Measurements from ENCODE around the gene KDM4C.
A peak's percentile ranks its signal among the peaks of the same experiment; 100 is the strongest.
"Not testable (repeated sequence)": the region's sequence is repeated elsewhere in the genome, so short reads cannot be mapped to it uniquely, and the experiment has no call there.

Gene KDM4C

DNA sequence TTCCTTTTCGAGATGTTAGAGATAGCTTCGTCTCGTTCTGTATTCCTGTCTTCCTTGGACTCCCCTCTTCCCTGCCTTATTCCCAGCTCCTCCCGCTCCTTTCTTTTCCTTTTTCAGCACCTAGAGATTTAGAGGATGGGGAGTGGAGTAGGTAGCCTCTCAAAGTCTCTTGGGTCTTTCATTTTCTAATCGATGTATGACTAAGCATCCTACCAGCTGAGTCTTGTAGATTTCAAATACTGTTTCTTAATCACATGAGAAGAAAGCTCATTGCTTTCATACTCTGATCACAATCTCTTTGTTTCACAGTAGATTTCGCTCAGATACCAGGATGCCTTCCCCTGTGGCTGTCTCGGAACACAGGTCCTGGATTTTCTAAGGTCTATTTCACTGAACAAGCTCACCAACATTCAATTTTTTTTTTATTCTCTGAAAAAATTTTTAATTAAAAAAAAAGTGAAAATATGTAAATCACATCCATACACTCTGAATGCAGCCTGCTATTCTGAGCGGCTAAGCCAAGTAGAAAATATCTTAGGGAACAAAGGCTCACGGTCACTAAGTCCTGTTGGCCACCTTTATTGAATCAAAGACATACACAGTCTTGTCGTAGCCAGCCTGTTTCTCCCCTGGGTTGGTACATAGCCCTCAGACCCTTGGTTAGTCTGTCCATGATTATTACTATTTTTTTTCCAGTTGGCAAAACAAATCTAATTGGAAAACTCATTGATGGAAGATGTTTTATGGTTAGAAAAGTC is 413.8 kb downstream of the KDM4C start:
- DNase-seq (ENCODE audit: low read depth) = no peak

DNA sequence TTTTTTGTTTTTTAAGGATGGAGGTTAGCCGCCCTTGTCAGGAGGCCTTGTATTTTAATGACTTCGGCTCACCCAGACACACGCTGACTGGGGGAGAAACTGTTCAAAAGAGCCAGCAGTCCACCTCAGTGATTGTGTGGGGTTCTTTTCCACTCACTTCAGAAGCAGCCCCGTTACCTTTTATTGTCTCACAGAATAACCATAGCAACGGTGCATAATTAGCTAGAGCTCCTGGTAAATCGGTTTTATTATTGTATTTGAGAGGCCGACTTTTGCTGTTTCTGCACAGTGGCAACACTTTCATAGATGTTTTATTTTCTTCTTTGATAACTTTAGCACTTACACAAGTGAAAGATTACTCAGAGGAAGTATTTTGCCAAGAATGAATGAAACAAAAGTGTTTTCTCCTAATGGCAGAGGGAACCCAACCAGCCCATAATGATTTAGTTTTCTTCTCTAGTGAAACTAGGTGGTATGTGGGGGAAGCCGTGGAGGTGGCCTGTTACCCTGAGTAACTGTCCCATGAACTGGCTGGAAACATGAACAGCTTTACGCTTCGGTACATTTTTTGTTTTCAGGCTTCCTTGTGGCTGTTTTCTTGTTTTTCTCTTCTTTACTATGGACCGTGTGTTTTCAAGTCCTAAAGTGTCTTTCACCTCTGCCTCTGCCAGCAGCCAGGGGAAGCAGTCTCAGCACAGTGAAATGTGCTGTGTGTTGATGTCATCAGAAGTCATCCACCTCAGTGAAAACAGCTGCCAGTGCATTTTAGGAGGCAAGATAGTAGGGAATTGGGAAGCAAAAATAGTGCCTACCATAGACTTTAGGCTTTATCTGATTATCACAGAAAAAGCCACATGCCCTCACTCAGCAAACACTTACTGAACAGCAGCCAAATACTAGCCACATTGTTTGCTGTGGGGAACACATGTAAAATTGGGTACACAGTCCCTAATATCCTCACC is 414.7 kb downstream of the KDM4C start:
- no peak for DNase-seq (ENCODE audit: low read depth)

DNA sequence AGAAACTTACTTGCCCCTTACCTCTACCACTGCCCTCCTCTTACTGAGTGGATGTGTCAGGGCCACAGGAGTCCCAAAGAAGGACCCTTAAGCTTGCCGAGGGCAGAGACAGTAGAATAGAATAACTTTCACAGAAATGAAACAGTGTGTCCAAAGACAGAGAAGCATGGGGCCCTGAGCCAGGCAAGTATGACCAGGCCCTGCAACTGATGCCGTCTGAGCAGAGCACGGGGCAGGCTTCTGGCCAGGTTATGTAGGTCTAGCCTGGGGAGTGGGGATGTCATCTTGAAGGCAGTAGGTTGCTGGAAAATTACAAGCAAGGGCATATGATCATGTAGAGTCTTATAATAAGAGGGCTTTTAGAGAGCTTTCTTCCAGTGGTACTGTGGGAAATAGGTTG is 415.4 kb downstream of the KDM4C start:
- DNase-seq (ENCODE audit: low read depth) = no peak

DNA sequence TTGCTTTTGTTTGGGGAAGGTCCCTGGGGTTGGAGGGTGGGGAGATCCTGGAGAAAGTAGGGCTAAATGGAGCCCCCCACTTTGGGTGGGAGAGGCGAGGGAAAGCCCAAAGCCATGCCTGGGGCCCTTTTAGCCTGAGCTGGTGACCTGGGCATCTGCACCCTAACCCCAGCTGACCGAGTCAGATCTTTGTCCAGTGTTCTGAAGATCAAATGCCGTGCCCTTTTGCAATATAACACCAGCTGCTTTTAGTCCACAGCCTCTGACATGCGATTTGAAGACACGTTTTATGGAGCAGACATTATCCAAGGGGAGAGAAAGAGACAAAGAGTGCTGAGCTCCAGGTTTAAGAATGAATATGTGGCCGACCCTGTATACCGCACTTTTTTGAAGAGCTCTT is 416.5 kb downstream of the KDM4C start:
- no peak for DNase-seq (ENCODE audit: low read depth)

DNA sequence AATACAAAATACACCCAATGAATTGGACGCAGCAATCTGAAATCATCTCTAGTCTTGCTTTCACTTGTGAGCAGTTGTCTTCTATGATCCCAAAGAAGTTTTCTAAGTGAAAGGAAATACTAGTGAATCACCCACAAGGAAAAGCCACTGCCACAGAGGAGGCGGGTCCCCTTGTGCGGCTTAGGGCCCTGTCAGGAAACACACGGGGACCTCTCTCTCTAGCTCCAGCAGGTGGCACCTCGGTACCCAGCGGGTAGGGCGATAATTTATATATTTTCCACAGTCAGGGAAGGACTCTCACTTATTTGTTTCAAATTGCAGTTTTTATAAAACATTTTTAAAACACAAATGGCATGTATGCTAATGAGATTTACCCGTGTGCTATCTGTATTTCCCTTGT is 417.1 kb downstream of the KDM4C start:
- DNase-seq (ENCODE audit: low read depth) = no peak

DNA sequence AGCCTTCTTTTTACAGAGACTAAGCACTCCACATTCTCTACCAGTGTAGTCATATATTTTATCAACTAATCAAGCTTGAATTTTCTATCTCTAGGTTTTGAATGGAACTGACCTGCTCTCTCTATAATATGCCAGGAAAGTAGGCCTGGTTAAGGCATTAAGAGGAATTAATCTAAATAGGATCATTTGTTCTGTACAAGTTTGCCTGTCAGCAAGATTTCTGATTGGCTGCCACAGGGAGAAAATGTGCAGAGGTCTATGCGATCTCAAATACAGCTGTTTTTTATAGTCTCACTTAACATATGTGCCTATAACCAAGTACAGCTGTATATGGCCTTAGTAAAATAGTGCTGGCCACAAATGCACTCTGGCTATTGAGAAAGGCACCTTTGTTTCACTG is 418.8 kb downstream of the KDM4C start:
- peak; percentile 10 for DNase-seq (ENCODE audit: low read depth)

DNA sequence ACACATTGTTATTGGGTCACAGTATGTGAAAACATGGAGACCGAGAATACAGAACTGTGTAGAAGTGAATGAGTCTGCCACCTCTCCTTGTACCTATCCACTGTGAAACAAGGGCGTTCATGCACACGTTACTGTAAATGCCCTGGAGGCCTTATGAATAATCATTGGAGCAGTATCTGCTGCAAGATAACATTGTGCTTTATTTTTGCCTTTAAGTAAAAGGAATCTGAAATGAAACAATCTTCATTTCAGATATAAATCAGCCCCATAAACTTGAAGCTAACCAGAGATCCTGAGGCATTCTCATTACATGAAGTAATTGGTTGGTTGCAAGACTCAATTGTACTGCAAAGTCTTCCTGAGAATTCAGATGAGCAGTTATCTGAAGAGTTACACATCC is 419.6 kb downstream of the KDM4C start:
- DNase-seq (ENCODE audit: low read depth) = no peak

DNA sequence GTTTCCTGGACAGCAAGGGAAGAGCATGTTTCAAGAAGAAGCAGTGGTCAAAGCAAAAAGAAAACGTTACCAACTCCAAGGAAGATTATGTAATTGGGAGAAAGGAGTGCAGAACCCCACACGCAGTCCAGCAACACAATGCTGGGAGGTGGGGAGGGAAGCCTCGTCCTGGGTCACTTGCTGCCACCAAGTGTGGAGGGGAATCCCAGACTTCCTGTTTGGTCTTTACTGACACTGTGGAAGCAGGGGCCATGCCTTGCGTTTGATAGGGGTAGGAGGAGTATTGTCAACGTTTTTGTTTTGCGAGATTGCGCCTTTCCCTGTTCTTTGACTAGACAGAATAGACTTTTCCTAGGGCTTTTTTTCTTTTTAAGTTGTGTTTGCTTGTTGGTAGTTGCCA is 421.0 kb downstream of the KDM4C start:
- DNase-seq (ENCODE audit: low read depth) = no peak

DNA sequence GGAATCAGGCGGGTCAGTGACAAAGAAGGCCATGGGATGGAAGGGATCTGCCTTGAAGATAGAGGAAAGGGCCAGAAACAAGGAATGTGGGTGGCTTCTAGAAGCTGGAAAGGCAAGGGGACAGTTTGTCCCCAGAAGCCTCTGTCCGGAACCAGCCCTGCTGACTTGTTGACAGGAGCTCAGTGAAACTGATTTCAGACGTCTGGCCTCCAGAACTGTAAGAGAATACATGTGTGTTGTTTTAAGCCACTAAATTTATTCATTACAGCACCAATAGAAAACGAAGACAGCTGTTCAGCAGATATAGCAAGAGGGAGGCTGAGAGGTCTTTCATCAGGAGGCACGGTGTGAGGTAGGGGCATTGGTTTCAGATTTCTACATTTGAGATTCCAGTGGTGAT is 422.5 kb downstream of the KDM4C start:
- DNase-seq (ENCODE audit: low read depth) = no peak

DNA sequence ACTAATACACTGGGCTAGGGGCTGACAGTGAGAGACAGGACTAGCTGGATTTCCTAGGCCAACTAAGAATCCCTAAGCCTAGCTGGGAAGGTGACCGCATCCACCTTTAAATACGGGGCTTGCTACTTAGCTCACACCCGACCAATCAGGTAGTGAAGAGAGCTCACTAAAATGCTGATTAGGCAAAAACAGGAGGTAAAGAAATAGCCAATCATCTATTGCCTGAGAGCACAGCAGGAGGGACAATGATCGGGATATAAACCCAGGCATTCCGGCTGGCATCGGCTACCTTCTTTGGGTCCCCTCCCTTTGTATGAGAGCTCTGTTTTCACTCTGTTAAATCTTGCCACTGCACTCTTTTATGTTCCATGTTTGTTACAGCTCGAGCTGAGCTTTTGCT is 425.4 kb downstream of the KDM4C start:
- DNase-seq (ENCODE audit: low read depth) = not testable (repeated sequence)

DNA sequence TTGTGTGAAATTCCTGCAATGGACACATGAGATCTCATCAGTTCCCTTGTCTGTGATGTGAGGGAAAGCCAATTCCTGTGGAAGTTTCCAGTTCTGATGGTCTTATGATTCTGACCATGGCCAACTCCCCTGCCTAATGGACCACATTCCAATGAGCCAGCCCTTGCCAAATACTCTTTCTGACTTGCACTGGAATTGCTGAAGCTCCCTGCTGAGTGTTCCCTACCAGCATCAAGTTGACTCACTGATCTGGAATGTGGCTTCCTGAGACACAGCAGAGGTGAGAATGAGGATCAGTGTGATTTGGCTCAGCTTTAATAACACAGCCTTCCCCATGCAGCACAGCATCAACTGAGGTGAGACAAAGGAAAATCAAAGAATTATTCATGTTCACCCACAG is 427.8 kb downstream of the KDM4C start:
- peak; percentile 90 for DNase-seq (ENCODE audit: low read depth)

DNA sequence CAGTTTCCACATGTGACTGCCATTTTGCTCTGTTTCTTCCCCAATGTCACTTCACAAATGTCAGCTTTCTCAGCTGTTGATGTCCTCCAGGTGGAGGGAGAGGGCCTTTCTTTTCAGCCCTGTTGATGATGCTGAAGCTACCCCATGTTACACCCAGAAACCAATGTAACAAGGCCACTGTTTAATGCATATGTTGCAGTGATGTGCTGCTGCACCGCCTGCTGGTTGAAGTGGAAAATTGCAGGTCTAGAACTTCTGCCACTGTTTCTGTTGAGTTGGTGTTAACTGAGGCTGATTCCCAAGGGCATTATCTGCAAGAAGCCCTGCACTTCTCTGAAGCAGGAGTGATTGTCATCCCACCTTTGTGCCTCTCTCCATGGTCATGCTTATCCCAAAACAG is 428.4 kb downstream of the KDM4C start:
- DNase-seq (ENCODE audit: low read depth) = peak; percentile 53

DNA sequence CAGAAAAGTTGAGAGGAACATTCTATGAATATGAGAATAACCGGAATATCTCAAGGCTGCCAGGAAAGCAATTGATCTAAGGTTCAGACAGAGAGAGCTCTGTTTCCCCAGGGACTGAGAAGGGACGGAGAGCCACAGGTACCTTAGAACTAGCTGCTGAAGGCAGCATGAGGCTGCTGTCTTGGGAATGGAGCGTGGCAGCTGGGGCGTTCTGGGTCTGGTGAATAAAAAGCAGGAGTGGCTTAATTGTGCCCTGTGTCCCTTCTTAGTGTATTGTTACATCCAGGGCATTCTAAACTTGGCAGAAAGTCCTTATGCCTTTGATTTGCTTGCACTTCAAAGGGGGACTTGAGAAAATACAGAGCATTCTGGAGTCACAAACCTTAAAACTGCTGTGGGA is 434.5 kb downstream of the KDM4C start:
- DNase-seq (ENCODE audit: low read depth) = no peak

DNA sequence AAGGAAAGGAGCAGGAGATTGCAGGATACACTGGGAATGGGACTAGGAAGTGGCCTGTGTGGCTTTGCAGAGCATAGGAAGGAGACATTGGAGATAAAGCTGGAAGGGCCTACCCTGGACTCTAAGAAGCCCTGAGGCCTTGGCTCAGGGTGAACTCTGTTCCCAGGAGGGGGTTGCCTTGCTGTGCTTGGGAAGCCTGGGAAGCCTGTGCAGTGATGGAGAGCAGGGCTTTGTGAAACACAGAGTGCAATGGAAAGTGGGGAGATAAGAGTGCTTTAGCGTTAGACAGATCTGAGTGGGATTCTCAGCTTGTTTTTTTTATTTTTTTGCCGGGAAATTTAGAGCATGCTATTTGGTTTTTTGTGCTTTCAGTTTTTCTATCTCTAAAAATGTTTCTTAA is 437.8 kb downstream of the KDM4C start:
- DNase-seq (ENCODE audit: low read depth) = no peak

DNA sequence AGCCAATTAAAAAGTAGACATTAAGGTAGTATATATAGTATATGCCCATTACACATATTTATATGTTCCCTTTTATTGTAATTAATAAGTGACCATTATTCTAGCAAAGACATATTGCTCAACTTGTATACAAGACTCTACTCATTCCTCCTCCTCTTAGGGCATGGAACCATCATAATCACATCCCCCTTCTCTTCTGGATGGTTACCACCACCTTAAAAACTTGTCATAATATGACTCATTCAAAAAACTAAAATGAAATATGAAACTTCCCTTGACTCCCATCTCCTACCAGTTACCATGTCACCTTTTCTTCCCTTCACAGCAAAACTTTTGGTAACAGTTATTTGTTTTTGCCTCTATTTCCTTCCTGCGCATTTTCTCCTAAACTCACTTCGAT is 438.7 kb downstream of the KDM4C start:
- DNase-seq (ENCODE audit: low read depth) = no peak

DNA sequence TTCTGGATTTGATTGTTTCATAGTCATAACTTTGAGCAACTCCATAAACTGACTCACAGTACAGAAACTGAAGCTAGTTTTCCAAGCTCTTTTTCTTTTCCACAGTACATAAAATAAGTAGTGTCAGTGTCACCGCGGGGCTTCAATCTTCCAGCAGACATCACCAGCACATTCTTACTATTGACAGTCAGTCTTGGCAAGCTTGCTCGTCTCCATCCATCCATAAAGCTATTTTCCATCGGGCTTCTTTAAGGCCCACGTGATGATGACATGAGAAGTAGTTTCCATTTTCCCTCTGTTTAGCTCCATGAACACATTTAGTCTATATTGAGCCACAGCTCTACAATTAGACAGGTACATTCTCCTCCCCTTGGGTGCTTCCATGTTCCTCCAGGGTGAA is 443.4 kb downstream of the KDM4C start:
- no peak for DNase-seq (ENCODE audit: low read depth)

DNA sequence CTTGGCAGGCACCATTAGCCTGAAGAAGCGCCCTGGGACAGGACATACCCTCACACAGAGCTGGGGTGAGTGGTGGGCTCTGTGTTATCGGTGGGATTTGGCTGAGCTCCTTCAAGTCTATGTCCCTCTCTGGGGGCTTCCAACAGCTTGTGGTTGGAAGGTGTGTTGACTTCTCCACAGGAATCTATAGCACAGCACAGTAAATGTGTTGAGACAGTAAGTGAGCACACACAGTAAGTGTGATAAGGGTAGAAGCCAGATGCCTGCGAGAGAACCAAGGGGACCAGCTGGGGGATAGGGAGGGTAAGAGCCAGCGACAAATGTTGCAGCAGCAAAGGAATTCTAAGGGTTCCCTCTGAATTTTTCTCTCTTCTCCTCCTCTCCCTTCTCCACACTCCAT is 448.0 kb downstream of the KDM4C start:
- no peak for DNase-seq (ENCODE audit: low read depth)

DNA sequence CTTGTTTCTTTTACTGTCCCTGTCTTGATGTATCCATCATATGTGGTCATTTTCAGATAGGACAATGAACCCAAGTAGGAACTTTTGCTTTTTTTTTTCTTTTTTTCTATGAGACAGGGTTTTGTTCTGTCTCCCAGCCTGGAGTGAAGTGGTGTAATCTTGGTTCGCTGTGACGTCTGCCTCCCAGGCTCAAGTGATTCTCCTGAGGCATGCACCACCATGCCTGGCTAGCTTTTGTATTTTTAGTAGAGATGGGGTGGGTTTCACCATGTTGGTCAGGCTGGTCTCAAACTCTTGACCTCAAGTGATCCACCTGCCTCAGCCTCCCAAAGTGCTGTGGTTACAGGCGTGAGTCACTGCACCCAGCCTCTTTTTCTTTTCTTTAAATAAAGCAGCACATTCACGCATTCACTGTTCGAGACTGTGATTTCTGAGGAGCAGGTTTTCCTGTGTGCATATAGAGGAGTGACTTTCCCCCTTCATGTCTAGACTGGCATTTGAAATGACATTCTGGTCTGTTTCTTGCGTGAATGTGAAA is 448.5 kb downstream of the KDM4C start:
- no peak for DNase-seq (ENCODE audit: low read depth)

DNA sequence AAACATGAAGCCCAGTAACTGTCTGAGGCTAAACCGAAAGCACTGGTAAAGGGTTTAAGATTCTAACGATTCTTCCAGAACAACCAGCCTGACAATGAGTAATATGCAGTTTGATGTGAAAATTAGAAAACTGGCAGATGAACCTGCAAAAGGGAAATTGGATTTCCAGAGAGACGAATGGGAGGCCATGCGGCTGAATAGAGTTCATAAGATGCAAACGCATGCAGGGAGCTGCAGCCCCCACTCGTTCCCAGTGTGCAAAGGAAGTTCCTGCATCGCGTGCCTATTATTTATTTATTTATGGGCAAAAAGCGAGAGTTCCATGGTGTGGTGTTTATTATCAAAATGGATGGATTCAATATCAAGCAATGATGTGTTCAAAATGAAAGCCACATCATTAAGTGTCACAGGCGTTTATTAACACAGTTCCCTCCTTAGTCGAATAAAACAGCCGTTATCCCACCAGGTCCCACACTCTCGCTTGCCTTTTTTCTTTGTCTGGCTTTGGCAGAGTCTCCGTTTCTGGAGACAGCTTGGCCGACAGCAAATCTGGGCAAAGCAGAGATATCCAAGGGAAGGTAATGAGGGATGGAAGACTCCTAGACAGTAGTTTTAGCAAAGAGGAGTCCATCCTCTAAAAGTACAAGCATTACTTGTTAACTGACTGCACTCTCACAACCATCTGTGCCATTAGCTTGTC is 451.4 kb downstream of the KDM4C start:
- no peak for DNase-seq (ENCODE audit: low read depth)

DNA sequence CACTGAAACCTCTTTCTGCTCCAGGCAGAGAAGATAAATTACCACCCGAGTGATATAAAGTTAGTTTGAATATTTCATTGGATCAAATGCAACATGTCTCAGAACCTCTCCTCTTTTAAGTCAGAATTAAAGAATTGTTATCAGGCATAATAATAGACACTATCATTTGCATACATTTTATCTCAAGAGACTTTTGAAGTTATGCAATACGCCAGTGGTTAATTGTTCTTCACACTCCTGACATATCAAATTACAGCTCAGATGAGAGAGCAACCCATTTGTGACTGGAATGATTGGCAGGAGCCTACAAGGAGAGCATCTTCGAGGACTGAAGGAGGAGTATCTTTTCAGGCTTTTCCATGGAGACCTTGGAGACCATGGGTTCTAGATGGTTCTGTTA is 452.2 kb downstream of the KDM4C start:
- no peak for DNase-seq (ENCODE audit: low read depth)

DNA sequence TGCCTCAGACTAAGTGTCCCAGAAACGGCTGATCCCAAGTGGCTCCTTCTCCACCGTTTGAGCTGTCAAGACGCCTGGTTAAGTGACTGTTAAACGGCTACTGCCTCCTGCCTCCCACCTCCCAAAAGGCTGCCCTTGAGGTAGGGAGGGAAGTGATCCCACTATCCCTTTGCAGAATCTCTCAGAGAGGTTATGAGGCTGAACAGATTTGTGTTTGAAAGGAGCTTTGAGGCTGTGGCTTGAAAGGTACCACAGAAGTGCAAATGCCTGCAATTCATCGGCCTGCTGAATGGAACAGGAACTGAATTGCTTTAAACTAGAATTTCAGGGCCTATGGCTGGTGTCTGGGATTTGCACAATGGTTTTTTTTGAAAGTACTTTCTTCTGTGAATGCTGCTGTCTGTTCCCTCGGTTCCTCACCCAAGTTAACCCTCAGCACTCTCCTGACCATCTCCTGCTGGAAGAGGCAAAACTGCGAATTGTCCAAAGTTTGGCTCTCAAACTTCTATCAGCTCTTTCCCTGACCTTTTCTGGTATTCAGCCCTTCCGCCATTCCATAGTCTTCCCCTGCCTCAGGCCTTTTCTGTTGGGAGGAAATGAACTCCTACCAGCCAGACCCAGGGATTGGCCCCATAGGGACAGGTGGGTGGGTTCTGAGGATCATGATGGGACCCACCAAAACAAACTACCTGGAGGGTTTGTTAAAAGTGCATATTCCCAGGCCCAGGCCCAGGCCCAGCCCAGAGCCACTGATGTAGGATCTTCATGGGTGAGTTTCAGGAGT is 453.3 kb downstream of the KDM4C start:
- no peak for DNase-seq (ENCODE audit: low read depth)

DNA sequence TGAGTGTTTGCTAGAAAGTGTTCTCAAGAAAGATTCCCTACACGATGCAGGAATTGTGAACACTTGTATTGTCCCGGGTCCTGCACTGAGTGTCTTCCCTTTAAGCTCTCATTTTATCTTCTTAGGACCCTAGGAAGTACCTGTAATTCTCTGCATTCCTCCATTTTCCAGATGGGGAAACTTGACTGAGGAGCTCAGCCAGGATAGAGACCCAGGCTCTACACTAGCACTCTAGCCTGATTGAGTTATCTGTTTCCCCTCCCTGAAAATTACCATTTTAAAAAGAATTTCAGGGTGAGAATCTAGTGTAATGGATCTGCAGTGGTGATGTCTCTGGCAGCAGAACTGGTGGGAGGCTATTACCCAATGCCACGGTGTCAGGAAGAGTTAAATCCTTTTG is 453.9 kb downstream of the KDM4C start:
- DNase-seq (ENCODE audit: low read depth) = no peak

All from iris pigment epithelial cell (primary cell).